Panc1 (cell line): ENCODE measurements around the gene CCDC197. TPM values are rescaled to one million over a fixed set of nuclear protein-coding genes. Genes with fewer than 3 reads are reported as not detected.

Source experiments
- ATAC-seq: fragments of 200-7000 bp; cut with Tn5 transposase; 2 replicates; pipeline ENCODE4 v1.9.1; 2020; ENCODE audit warnings: mild to moderate bottlenecking, moderate library complexity
- BruUV-seq: library from RNA; stranded (reverse); fragments of 400-500 nt; replicated peaks from 2 replicates; lab custom pipeline; 2021; lab: Mats Ljungman, UMichigan
- CTCF ChIA-PET: fragments of 300-600 bp; sonication (Branson Sonifier 250); formaldehyde crosslinking; loops from one replicate; lab custom pipeline; 2022; ENCODE audit warnings: antibody characterized with exemption; lab: Charles Lee
- POLR2A ChIA-PET: fragments of 300-600 bp; sonication (Branson Sonifier 250); formaldehyde crosslinking; loops from one replicate; lab custom pipeline; 2022; ENCODE audit warnings: antibody characterized with exemption; lab: Charles Lee
- DNase-seq: peaks from one replicate; pipeline ENCODE4 v3.0.0-alpha.2; 2010; ENCODE audit warnings: low read depth, low spot score
- H3K27ac ChIP-seq: 2 replicates; pipeline ENCODE4 v1.5.1; 2011; ENCODE audit warnings: mild to moderate bottlenecking, low read length, inconsistent platforms
- H3K27me3 ChIP-seq: fragments of 200-500 bp; sonication (Bioruptor generic); 2 replicates; pipeline ENCODE4 v1.6.0; 2014; ENCODE audit warnings: low read length, inconsistent platforms; ENCODE audit not compliant: control insufficient read depth, insufficient read depth
- H3K36me3 ChIP-seq: fragments of 200-500 bp; sonication (Bioruptor generic); 2 replicates; pipeline ENCODE4 v1.5.1; 2014; ENCODE audit warnings: inconsistent platforms, mild to moderate bottlenecking, low read length, moderate library complexity; ENCODE audit not compliant: control insufficient read depth, insufficient read depth
- H3K4me1 ChIP-seq: 2 replicates; pipeline ENCODE4 v1.5.1; 2011; ENCODE audit warnings: inconsistent platforms, mild to moderate bottlenecking, low read length, moderate library complexity; ENCODE audit not compliant: control insufficient read depth, insufficient read depth
- H3K4me3 ChIP-seq, 2 experiments: 2 replicates each; pipeline ENCODE4 v1.5.1; 2011 to 2012; ENCODE audit warnings: low read depth in 2 of 2, low read length in 2 of 2, mild to moderate bottlenecking in 2 of 2, inconsistent platforms in 1 of 2, moderate library complexity in 1 of 2
- H3K9me3 ChIP-seq: fragments of 200-500 bp; sonication (Bioruptor generic); 2 replicates; pipeline ENCODE4 v1.5.1; 2014; ENCODE audit warnings: low read depth, mild to moderate bottlenecking, inconsistent platforms, low read length, moderate library complexity; ENCODE audit not compliant: control insufficient read depth, insufficient read depth
- CTCF ChIP-seq: fragments of 450-650 bp; IDR thresholded peaks from 2 replicates; pipeline ENCODE4 v1.5.1; 2017; ENCODE audit warnings: mild to moderate bottlenecking
- POLR2AphosphoS5 ChIP-seq: IDR thresholded peaks from 2 replicates; pipeline ENCODE4 v1.6.1; 2012; ENCODE audit warnings: mild to moderate bottlenecking, low read depth, low read length, moderate library complexity
- SIN3A ChIP-seq: IDR thresholded peaks from 2 replicates; pipeline ENCODE4 v1.6.1; 2012; ENCODE audit warnings: low read depth, mild to moderate bottlenecking, low read length, moderate library complexity, borderline replicate concordance; ENCODE audit not compliant: insufficient read depth
- TCF7L2 ChIP-seq: IDR thresholded peaks from 2 replicates; pipeline ENCODE4 v1.6.1; 2011; ENCODE audit warnings: mild to moderate bottlenecking, low read depth, low read length, inconsistent platforms
- in situ Hi-C: cut with HindIII; loops from 2 replicates; pipeline ENCODE4 v1.10.0; 2016; ENCODE audit warnings: low sequenced_read_pairs, low pct_unique_long_range_greater_than_20kb
- intact Hi-C: fragments of 100-400 bp; cut with micrococcal nuclease; formaldehyde crosslinking; loops from one replicate; pipeline ENCODE4 v1.10.0; 2022; ENCODE audit not compliant: unreplicated experiment
- total RNA-seq: library from RNA; stranded (reverse); gene quantifications from one replicate; pipeline ENCODE4 v1.2.1, GENCODE V29; 2021; ENCODE audit not compliant: unreplicated experiment
- TF ChIP-seq, protein P1 (sequence below), 2 experiments: IDR thresholded peaks; 2 replicates each; pipeline ENCODE4 v1.6.1; 2011 to 2012; ENCODE audit warnings: low read depth in 2 of 2, control low read depth in 1 of 2, low read length in 1 of 2, mild to moderate bottlenecking in 1 of 2, moderate library complexity in 1 of 2; ENCODE audit not compliant: insufficient read depth in 1 of 2

The CCDC197 gene
- total RNA-seq, 1 experiment from 2014 or later = not detected

DNA sequence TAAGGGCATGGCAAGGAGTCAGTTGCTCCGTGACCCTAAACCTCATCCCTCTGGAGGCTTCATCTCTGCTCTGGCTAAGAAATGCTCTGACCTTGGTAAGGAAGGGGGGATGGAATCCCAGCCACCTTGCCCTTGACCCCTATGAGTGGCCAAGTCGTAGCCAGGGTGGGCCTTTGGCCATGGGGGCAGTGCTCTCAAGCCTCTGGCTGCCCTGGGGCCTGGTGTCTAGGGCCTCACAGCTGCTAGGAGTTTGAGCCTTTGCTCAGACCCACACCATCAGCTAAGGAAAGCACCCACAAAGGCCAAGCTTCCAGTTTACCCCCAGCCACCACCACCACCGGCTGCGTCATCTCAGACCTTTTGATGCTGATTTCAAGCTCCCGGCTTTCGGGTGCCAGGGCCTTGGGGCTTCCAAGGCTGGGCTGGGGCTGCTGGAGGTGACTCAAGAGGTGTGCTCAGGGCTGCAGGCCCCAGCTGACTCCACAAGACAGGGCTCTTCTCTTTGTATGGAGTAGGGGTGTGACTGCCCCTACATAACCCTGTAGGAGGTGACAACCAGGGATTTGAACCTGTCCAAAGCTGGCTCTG, 24.4 kb upstream of the CCDC197 start:
- Histone ChIP-seq H3K27me3 (no peaks in the 10 kb centered on the region), H3K9me3 (no peaks in the 10 kb centered on the region), H3K27ac (no peak overlapping the region), H3K36me3 (no peaks in the 10 kb centered on the region), H3K4me1 (peaks cover 2% of the 10 kb centered on the region; the same call in 1 of the 2 replicates), H3K4me3 (no peak overlapping the region)
- no TSS peak for BruUV-seq
- intact Hi-C loops = no loop called here
- CTCF ChIA-PET = interaction anchor here (0.9 kb wide), 1 partner anchor 33 kb away, joined by 3 read pairs; no protein-coding TSS in a partner anchor
- DNase-seq = no peak
- no peak for ATAC-seq
- TF ChIP-seq SIN3A (no peak), POLR2AphosphoS5 (no peak)
- in situ Hi-C loops = no loop called here
- POLR2A ChIA-PET = no interaction called here

- DNase-seq (no peak), ATAC-seq (no peak)
- H3K27ac ChIP-seq = no peak overlapping the region
- TF ChIP-seq CTCF = no peak
- TF ChIP-seq SIN3A = no peak
- no peak for TF ChIP-seq POLR2AphosphoS5
- no peak for TF ChIP-seq TCF7L2
- TF ChIP-seq, protein P1, sequence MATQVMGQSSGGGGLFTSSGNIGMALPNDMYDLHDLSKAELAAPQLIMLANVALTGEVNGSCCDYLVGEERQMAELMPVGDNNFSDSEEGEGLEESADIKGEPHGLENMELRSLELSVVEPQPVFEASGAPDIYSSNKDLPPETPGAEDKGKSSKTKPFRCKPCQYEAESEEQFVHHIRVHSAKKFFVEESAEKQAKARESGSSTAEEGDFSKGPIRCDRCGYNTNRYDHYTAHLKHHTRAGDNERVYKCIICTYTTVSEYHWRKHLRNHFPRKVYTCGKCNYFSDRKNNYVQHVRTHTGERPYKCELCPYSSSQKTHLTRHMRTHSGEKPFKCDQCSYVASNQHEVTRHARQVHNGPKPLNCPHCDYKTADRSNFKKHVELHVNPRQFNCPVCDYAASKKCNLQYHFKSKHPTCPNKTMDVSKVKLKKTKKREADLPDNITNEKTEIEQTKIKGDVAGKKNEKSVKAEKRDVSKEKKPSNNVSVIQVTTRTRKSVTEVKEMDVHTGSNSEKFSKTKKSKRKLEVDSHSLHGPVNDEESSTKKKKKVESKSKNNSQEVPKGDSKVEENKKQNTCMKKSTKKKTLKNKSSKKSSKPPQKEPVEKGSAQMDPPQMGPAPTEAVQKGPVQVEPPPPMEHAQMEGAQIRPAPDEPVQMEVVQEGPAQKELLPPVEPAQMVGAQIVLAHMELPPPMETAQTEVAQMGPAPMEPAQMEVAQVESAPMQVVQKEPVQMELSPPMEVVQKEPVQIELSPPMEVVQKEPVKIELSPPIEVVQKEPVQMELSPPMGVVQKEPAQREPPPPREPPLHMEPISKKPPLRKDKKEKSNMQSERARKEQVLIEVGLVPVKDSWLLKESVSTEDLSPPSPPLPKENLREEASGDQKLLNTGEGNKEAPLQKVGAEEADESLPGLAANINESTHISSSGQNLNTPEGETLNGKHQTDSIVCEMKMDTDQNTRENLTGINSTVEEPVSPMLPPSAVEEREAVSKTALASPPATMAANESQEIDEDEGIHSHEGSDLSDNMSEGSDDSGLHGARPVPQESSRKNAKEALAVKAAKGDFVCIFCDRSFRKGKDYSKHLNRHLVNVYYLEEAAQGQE (IDR thresholded peaks at IDR 0.05; ENCODE audit: insufficient read depth in 1 of 2, low read depth in 2 of 2, low read length in 1 of 2) = no peak
- BruUV-seq = no TSS peak
- H3K4me3 ChIP-seq = no peak overlapping the region
- peaks cover 2% of the 10 kb centered on the region; the same call in 1 of the 2 replicates for H3K4me1 ChIP-seq
- H3K9me3 ChIP-seq = no peaks in the 10 kb centered on the region
- in situ Hi-C loops (no loop called here), intact Hi-C loops (no loop called here)
- POLR2A ChIA-PET = no interaction called here
- H3K36me3 ChIP-seq = no peaks in the 10 kb centered on the region
- CTCF ChIA-PET = no interaction called here
- no peaks in the 10 kb centered on the region for H3K27me3 ChIP-seq
These were observed 23.5 kb upstream of the CCDC197 start for GRCh38 chr14:93973607-93974006.

- ATAC-seq (no peak), DNase-seq (no peak)
- no TSS peak for BruUV-seq
- H3K27me3 ChIP-seq = no peaks in the 10 kb centered on the region
- H3K27ac ChIP-seq = no peak overlapping the region
- peaks cover 2% of the 10 kb centered on the region; the same call in 1 of the 2 replicates for H3K4me1 ChIP-seq
- ChIA-PET POLR2A (no interaction called here), CTCF (interaction anchor here (0.8 kb wide), 1 partner anchor 35 kb away, joined by 9 read pairs; no protein-coding TSS in a partner anchor)
- no peaks in the 10 kb centered on the region for H3K36me3 ChIP-seq
- in situ Hi-C loops = no loop called here
- H3K4me3 ChIP-seq = no peak overlapping the region
- intact Hi-C loops = no loop called here
- TF ChIP-seq SIN3A = no peak
- TF ChIP-seq CTCF = no peak
- TF ChIP-seq TCF7L2 = no peak
- no peak for TF ChIP-seq POLR2AphosphoS5
- TF ChIP-seq, protein P1 (IDR thresholded peaks at IDR 0.05; ENCODE audit: insufficient read depth in 1 of 2, low read depth in 2 of 2, low read length in 1 of 2) = no peak
- no peaks in the 10 kb centered on the region for H3K9me3 ChIP-seq
These were observed 22.8 kb upstream of the CCDC197 start for GRCh38 chr14:93974299-93974698.
